ENCODE data around the gene ICAM3. TPM values are rescaled to one million over a fixed set of nuclear protein-coding genes. Genes with fewer than 3 reads are reported as not detected.
A peak's percentile ranks its signal among the peaks of the same experiment; 100 is the strongest.
"Not testable (repeated sequence)": the region's sequence is repeated elsewhere in the genome, so short reads cannot be mapped to it uniquely, and the experiment has no call there.

ICAM3 gene
- total and polyA plus RNA-seq, 2 donors, result 66.2 to 99.0 TPM

GRCh38 chr19:10336725-10337124, 2.7 kb downstream of the ICAM3 start:
- not testable (repeated sequence) for H3K9me3 ChIP-seq (ENCODE audit: control insufficient read depth in 2 of 2, insufficient read depth in 1 of 2, low read length in 1 of 2); H3K4me3 ChIP-seq (ENCODE audit: low read length in 2 of 2); H3K27me3 ChIP-seq (ENCODE audit: control insufficient read depth in 2 of 2, insufficient read depth in 1 of 2, low read length in 1 of 2); DNase-seq (ENCODE audit: low read depth in 6 of 9, low spot score in 9 of 9); H3K27ac ChIP-seq (ENCODE audit: low read depth in 1 of 2, low read length in 1 of 2)
- H3K36me3 ChIP-seq (ENCODE audit: control insufficient read depth in 2 of 2, insufficient read depth in 2 of 2, low read length in 1 of 2), result peaks cover 18 to 23% of the 10 kb centered on the region in 2 donors
- WGBS, result 97% methylated on average over 9 of the region's 9 CpGs
- peaks cover 31 to 47% of the 10 kb centered on the region in 2 donors for H3K4me1 ChIP-seq (ENCODE audit: control insufficient read depth in 2 of 2, insufficient read depth in 2 of 2, low read length in 2 of 2)

GRCh38 chr19:10335352-10335985, 4.0 kb downstream of the ICAM3 start:
- no peak for DNase-seq (ENCODE audit: low read depth in 6 of 9, low spot score in 9 of 9)
- H3K4me3 ChIP-seq (ENCODE audit: low read length in 2 of 2), result no peak overlapping the region
- no peaks in the 10 kb centered on the region for H3K27me3 ChIP-seq (ENCODE audit: control insufficient read depth in 2 of 2, insufficient read depth in 1 of 2, low read length in 1 of 2)
- 96% methylated on average over 26 of the region's 26 CpGs for WGBS
- peaks cover 31 to 47% of the 10 kb centered on the region in 2 donors for H3K4me1 ChIP-seq (ENCODE audit: control insufficient read depth in 2 of 2, insufficient read depth in 2 of 2, low read length in 2 of 2)
- no peak overlapping the region for H3K27ac ChIP-seq (ENCODE audit: low read depth in 1 of 2, low read length in 1 of 2)
- peaks cover 0 to 4% of the 10 kb centered on the region in 2 donors for H3K9me3 ChIP-seq (ENCODE audit: control insufficient read depth in 2 of 2, insufficient read depth in 1 of 2, low read length in 1 of 2)
- H3K36me3 ChIP-seq (ENCODE audit: control insufficient read depth in 2 of 2, insufficient read depth in 2 of 2, low read length in 1 of 2), result peaks cover 20 to 30% of the 10 kb centered on the region in 2 donors

- Histone ChIP-seq H3K9me3 (ENCODE audit: control insufficient read depth in 2 of 2, insufficient read depth in 1 of 2, low read length in 1 of 2) (peaks cover 0 to 4% of the 10 kb centered on the region in 2 donors), H3K27ac (ENCODE audit: low read depth in 1 of 2, low read length in 1 of 2) (no peak overlapping the region), H3K4me3 (ENCODE audit: low read length in 2 of 2) (peak overlapping the region in 1 of 2 donors; percentile 13), H3K27me3 (ENCODE audit: control insufficient read depth in 2 of 2, insufficient read depth in 1 of 2, low read length in 1 of 2) (no peaks in the 10 kb centered on the region), H3K36me3 (ENCODE audit: control insufficient read depth in 2 of 2, insufficient read depth in 2 of 2, low read length in 1 of 2) (peaks cover 27 to 37% of the 10 kb centered on the region in 2 donors), H3K4me1 (ENCODE audit: control insufficient read depth in 2 of 2, insufficient read depth in 2 of 2, low read length in 2 of 2) (peaks cover 28 to 43% of the 10 kb centered on the region in 2 donors)
- 93% methylated on average over 59 of the region's 59 CpGs for WGBS
- DNase-seq (ENCODE audit: low read depth in 6 of 9, low spot score in 9 of 9), result peak in 2 of 9 donors; percentile 18 to 44
These were observed 4.7 kb downstream of the ICAM3 start for GRCh38 chr19:10334588-10335351.

- 69% methylated on average over 44 of the region's 44 CpGs for whole genome bisulfite sequencing
- Histone ChIP-seq H3K4me1 (ENCODE audit: control insufficient read depth in 2 of 2, insufficient read depth in 2 of 2, low read length in 2 of 2) (peaks cover 22 to 35% of the 10 kb centered on the region in 2 donors), H3K27ac (ENCODE audit: low read depth in 1 of 2, low read length in 1 of 2) (peak overlapping the region; percentile 81 to 93), H3K9me3 (ENCODE audit: control insufficient read depth in 2 of 2, insufficient read depth in 1 of 2, low read length in 1 of 2) (peaks cover 0 to 4% of the 10 kb centered on the region in 2 donors), H3K27me3 (ENCODE audit: control insufficient read depth in 2 of 2, insufficient read depth in 1 of 2, low read length in 1 of 2) (no peaks in the 10 kb centered on the region), H3K36me3 (ENCODE audit: control insufficient read depth in 2 of 2, insufficient read depth in 2 of 2, low read length in 1 of 2) (peaks cover 35 to 45% of the 10 kb centered on the region in 2 donors), H3K4me3 (ENCODE audit: low read length in 2 of 2) (peak overlapping the region; percentile 72 to 82)
- no peak for DNase-seq (ENCODE audit: low read depth in 6 of 9, low spot score in 9 of 9)
These were observed 5.5 kb downstream of the ICAM3 start for GRCh38 chr19:10333758-10334587.

- no peaks in the 10 kb centered on the region for H3K27me3 ChIP-seq (ENCODE audit: control insufficient read depth in 2 of 2, insufficient read depth in 1 of 2, low read length in 1 of 2)
- peaks cover 43 to 54% of the 10 kb centered on the region in 2 donors for H3K36me3 ChIP-seq (ENCODE audit: control insufficient read depth in 2 of 2, insufficient read depth in 2 of 2, low read length in 1 of 2)
- WGBS, result under 1% methylated on average over 82 of the region's 82 CpGs
- H3K4me1 ChIP-seq (ENCODE audit: control insufficient read depth in 2 of 2, insufficient read depth in 2 of 2, low read length in 2 of 2), result peaks cover 17 to 29% of the 10 kb centered on the region in 2 donors
- H3K4me3 ChIP-seq (ENCODE audit: low read length in 2 of 2), result peak within 1 kb of the TSS; percentile 72 to 82
- H3K9me3 ChIP-seq (ENCODE audit: control insufficient read depth in 2 of 2, insufficient read depth in 1 of 2, low read length in 1 of 2), result peaks cover 0 to 4% of the 10 kb centered on the region in 2 donors
- H3K27ac ChIP-seq (ENCODE audit: low read depth in 1 of 2, low read length in 1 of 2), result peak within 1 kb of the TSS; percentile 94 to 95
- peak; percentile 92 to 99 (median 97) for DNase-seq (ENCODE audit: low read depth in 6 of 9, low spot score in 9 of 9)
These were observed 6.3 kb downstream of the ICAM3 start, which contains the start of gene RAVER1 for GRCh38 chr19:10332965-10333757. RAVER1 (minus strand) TSS chr19:10333529; CDS start chr19:10333507, 22 bp downstream.

GRCh38 chr19:10332158-10332964, 7.1 kb downstream of the ICAM3 start:
- H3K36me3 ChIP-seq (ENCODE audit: control insufficient read depth in 2 of 2, insufficient read depth in 2 of 2, low read length in 1 of 2), result peaks cover 51 to 62% of the 10 kb centered on the region in 2 donors
- H3K9me3 ChIP-seq (ENCODE audit: control insufficient read depth in 2 of 2, insufficient read depth in 1 of 2, low read length in 1 of 2), result peaks cover 0 to 4% of the 10 kb centered on the region in 2 donors
- peak overlapping the region; percentile 94 to 95 for H3K27ac ChIP-seq (ENCODE audit: low read depth in 1 of 2, low read length in 1 of 2)
- WGBS, result 50% methylated on average over 18 of the region's 18 CpGs
- H3K27me3 ChIP-seq (ENCODE audit: control insufficient read depth in 2 of 2, insufficient read depth in 1 of 2, low read length in 1 of 2), result no peaks in the 10 kb centered on the region
- H3K4me3 ChIP-seq (ENCODE audit: low read length in 2 of 2), result peak overlapping the region; percentile 72 to 82
- H3K4me1 ChIP-seq (ENCODE audit: control insufficient read depth in 2 of 2, insufficient read depth in 2 of 2, low read length in 2 of 2), result peaks cover 17 to 29% of the 10 kb centered on the region in 2 donors
- DNase-seq (ENCODE audit: low read depth in 6 of 9, low spot score in 9 of 9), result no peak

GRCh38 chr19:10329555-10329954, 9.9 kb downstream of the ICAM3 start:
- 98% methylated on average over 13 of the region's 13 CpGs for WGBS
- peaks cover 17 to 20% of the 10 kb centered on the region in 2 donors for H3K4me1 ChIP-seq (ENCODE audit: control insufficient read depth in 2 of 2, insufficient read depth in 2 of 2, low read length in 2 of 2)
- H3K36me3 ChIP-seq (ENCODE audit: control insufficient read depth in 2 of 2, insufficient read depth in 2 of 2, low read length in 1 of 2), result peaks cover 63 to 77% of the 10 kb centered on the region in 2 donors

More at GRCh38 chr19:10329555-10329954, 9.9 kb downstream of the ICAM3 start:
- no peaks in the 10 kb centered on the region for H3K27me3 ChIP-seq (ENCODE audit: control insufficient read depth in 2 of 2, insufficient read depth in 1 of 2, low read length in 1 of 2)
- H3K9me3 ChIP-seq (ENCODE audit: control insufficient read depth in 2 of 2, insufficient read depth in 1 of 2, low read length in 1 of 2), result no peaks in the 10 kb centered on the region
- no peak for DNase-seq (ENCODE audit: low read depth in 6 of 9, low spot score in 9 of 9)
- H3K27ac ChIP-seq (ENCODE audit: low read depth in 1 of 2, low read length in 1 of 2), result no peak overlapping the region
- H3K4me3 ChIP-seq (ENCODE audit: low read length in 2 of 2), result no peak overlapping the region

All from thymus (tissue), 11 donors.